Esophagus squamous epithelium (tissue), 4 donors: Measurements from ENCODE around the gene OR2B3.

Experiments
- POLR2A ChIP-seq, 4 donors: fragments of 450-650 bp; IDR thresholded peaks; one replicate each; pipeline ENCODE4 v1.6.1; 2017; ENCODE audit warnings: antibody characterized with exemption in 4 of 4, mild to moderate bottlenecking in 4 of 4, moderate library complexity in 3 of 4
- TF ChIP-seq, protein P1 (sequence below), 6 experiments: fragments of 450-650 bp in 4 of 6; fragments of 200-600 bp in 2 of 6; sonication (generic) in 2 of 6; IDR thresholded peaks; one replicate each; pipeline ENCODE4 v1.5.1; 2016 to 2019; ENCODE audit warnings: antibody characterized with exemption in 6 of 6, mild to moderate bottlenecking in 4 of 6, moderate library complexity in 4 of 6

DNA sequence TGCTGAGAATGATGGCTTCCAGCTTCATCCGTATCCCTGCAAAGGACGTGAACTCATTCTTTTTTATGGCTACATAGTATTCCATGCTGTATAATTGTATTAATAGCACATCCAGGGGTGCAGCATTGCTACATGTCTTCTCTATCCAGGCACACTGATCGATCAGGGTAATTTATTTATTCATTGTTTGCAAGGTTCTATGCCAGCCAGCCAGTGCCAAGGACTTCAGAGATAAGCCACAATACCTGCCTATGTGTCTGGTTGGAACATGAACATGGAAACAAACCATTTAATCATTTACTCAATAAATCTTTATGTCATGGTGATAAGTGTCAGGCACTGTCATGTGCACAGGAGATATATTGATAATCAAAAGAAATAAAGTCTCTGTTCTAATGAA is 5.8 kb upstream of the OR2B3 start:
- TF ChIP-seq, protein P1, sequence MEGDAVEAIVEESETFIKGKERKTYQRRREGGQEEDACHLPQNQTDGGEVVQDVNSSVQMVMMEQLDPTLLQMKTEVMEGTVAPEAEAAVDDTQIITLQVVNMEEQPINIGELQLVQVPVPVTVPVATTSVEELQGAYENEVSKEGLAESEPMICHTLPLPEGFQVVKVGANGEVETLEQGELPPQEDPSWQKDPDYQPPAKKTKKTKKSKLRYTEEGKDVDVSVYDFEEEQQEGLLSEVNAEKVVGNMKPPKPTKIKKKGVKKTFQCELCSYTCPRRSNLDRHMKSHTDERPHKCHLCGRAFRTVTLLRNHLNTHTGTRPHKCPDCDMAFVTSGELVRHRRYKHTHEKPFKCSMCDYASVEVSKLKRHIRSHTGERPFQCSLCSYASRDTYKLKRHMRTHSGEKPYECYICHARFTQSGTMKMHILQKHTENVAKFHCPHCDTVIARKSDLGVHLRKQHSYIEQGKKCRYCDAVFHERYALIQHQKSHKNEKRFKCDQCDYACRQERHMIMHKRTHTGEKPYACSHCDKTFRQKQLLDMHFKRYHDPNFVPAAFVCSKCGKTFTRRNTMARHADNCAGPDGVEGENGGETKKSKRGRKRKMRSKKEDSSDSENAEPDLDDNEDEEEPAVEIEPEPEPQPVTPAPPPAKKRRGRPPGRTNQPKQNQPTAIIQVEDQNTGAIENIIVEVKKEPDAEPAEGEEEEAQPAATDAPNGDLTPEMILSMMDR (IDR thresholded peaks at IDR 0.05), result no peak
- TF ChIP-seq POLR2A (IDR thresholded peaks at IDR 0.05), result no peak
